ENCODE measurements around the gene PLAGL2.

DNA sequence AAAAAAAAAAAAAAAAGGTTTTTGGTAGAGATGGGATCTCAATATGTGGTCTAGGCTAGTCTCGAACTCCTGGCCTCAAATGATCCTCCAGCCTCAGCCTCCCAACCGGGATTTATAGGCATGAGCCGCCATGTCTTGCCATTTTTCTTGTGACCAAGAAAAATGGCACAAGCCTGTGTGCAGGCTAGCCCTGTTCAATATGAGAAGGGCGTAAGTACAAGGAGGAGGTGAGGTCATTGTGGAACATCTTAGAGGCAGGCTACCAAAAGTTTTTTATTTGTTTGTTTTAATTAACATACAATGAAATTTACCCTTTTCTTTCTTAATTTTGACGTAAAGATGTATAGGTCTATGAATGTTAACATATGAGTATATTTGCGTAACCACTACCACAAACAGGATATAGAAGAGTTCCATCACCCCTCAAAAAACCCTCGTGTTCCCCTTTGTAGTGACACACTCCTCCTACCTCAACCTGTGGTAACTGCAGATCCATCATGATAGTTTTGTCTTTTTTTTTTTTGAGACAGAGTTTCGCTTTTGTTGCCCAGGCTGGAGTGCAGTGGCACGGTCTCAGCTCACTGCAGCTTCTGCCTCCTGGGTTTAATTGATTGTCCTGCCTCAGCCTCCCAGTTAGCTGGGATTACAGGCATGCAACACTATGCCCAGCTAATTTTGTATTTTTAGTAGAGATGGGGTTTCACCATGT lies 41.6 kb upstream of the PLAGL2 start:
- TF ChIP-seq FOXJ3 (CRISPR knock-in tag; IDR thresholded peaks at IDR 0.05): no peak
- no peak for TF ChIP-seq ADNP (tag; IDR thresholded peaks at IDR 0.05)
